Neuronal stem cell (in vitro differentiated cells): Measurements from ENCODE around the gene MKNK1.

ENCODE experiments used
- DNase-seq: peaks from one replicate; pipeline ENCODE4 v3.0.0-alpha.2; 2013; ENCODE audit warnings: low spot score
- H2AFZ ChIP-seq: one replicate; pipeline ENCODE4 v1.6.1; 2013; ENCODE audit warnings: mild to moderate bottlenecking, low read length, inconsistent platforms
- H2AK5ac ChIP-seq: 2 replicates; pipeline ENCODE4 v1.6.1; 2013; ENCODE audit warnings: low read depth, mild to moderate bottlenecking, inconsistent platforms, low read length, moderate library complexity, mixed read lengths
- H2BK120ac ChIP-seq: 2 replicates; pipeline ENCODE4 v1.6.1; 2013; ENCODE audit warnings: low read depth, mild to moderate bottlenecking, inconsistent platforms, low read length, moderate library complexity, mixed read lengths
- H2BK12ac ChIP-seq: one replicate; pipeline ENCODE4 v1.6.1; 2013; ENCODE audit warnings: low read length, inconsistent platforms
- H2BK15ac ChIP-seq: 2 replicates; pipeline ENCODE4 v1.6.1; 2013; ENCODE audit warnings: mild to moderate bottlenecking, low read length, inconsistent platforms, mixed read lengths
- H2BK5ac ChIP-seq: one replicate; pipeline ENCODE4 v1.6.1; 2013; ENCODE audit warnings: inconsistent platforms, mild to moderate bottlenecking, low read length, moderate library complexity
- H3K14ac ChIP-seq: one replicate; pipeline ENCODE4 v1.6.1; 2013; ENCODE audit warnings: low read length, inconsistent platforms
- H3K18ac ChIP-seq: 2 replicates; pipeline ENCODE4 v1.6.1; 2013; ENCODE audit warnings: low read length, inconsistent platforms
- H3K23ac ChIP-seq: 2 replicates; pipeline ENCODE4 v1.6.1; 2013; ENCODE audit warnings: low read depth, mild to moderate bottlenecking, mixed read lengths, low read length, inconsistent platforms; ENCODE audit not compliant: poor library complexity
- H3K27ac ChIP-seq: replicated peaks from 3 replicates; pipeline ENCODE4 v1.5.1; 2013; ENCODE audit warnings: low read length, inconsistent platforms
- H3K27me3 ChIP-seq, 3 experiments: 2 replicates each; pipeline ENCODE4 v1.6.1; 2013; ENCODE audit warnings: low read length in 3 of 3, mild to moderate bottlenecking in 2 of 3, inconsistent platforms in 1 of 3, low read depth in 1 of 3, mixed read lengths in 1 of 3, moderate library complexity in 1 of 3; ENCODE audit not compliant: control insufficient read depth in 3 of 3, insufficient read depth in 3 of 3
- H3K36me3 ChIP-seq, 2 donors: replicated peaks in 1 of 2; 2 replicates each; pipeline ENCODE4 v1.6.1; 2013; ENCODE audit warnings: low read length in 2 of 2; ENCODE audit not compliant: control insufficient read depth in 2 of 2, insufficient read depth in 2 of 2
- H3K4ac ChIP-seq: 2 replicates; pipeline ENCODE4 v1.6.1; 2013; ENCODE audit warnings: inconsistent platforms, mild to moderate bottlenecking, low read length, moderate library complexity
- H3K4me1 ChIP-seq, 2 donors: 1 replicate in 1 of 2; 2 replicates in 1 of 2; pipeline ENCODE4 v1.6.1; 2013; ENCODE audit warnings: low read length in 2 of 2, low read depth in 1 of 2; ENCODE audit not compliant: control insufficient read depth in 2 of 2, insufficient read depth in 1 of 2
- H3K4me2 ChIP-seq: one replicate; pipeline ENCODE4 v1.6.1; 2013; ENCODE audit warnings: mild to moderate bottlenecking, low read length, inconsistent platforms; ENCODE audit not compliant: insufficient read depth, poor library complexity, severe bottlenecking
- H3K4me3 ChIP-seq, 2 donors: 2 replicates each; pipeline ENCODE4 v1.5.1; 2013; ENCODE audit warnings: low read length in 2 of 2, mild to moderate bottlenecking in 2 of 2, inconsistent platforms in 1 of 2, moderate library complexity in 1 of 2
- H3K79me1 ChIP-seq: one replicate; pipeline ENCODE4 v1.6.1; 2013; ENCODE audit warnings: low read depth, mild to moderate bottlenecking, inconsistent platforms, low read length, moderate library complexity
- H3K9ac ChIP-seq: one replicate; pipeline ENCODE4 v1.6.1; 2013; ENCODE audit warnings: mild to moderate bottlenecking, low read depth, low read length, inconsistent platforms; ENCODE audit not compliant: poor library complexity
- H3K9me3 ChIP-seq, 2 donors: replicated peaks in 1 of 2; 2 replicates each; pipeline versions ENCODE3 to v1.6.1; 2013; ENCODE audit warnings: low read length in 2 of 2, mild to moderate bottlenecking in 2 of 2, inconsistent platforms in 1 of 2, low read depth in 1 of 2, mixed read lengths in 1 of 2, moderate library complexity in 1 of 2; ENCODE audit not compliant: control insufficient read depth in 2 of 2, insufficient read depth in 1 of 2
- H4K8ac ChIP-seq: one replicate; pipeline ENCODE4 v1.6.1; 2013; ENCODE audit warnings: low read depth, mild to moderate bottlenecking, inconsistent platforms, low read length, moderate library complexity
- H4K91ac ChIP-seq: one replicate; pipeline ENCODE4 v1.6.1; 2013; ENCODE audit warnings: low read length, low read depth, mild to moderate bottlenecking, inconsistent platforms; ENCODE audit not compliant: poor library complexity
- WGBS, 2 donors: extraction: QIAGEN DNeasy Blood & Tissue Kit; methylation state at CpG; one replicate each; pipeline ENCODE4 v1.1.7; 2013; ENCODE audit warnings: missing lambda C conversion rate in 2 of 2, mixed read lengths in 1 of 2; ENCODE audit not compliant: insufficient read length in 2 of 2, insufficient replicate concordance in 1 of 2; ENCODE audit errors: extremely low coverage in 2 of 2; 5-methylcytosine and 5-hydroxymethylcytosine counted together

MKNK1 gene

GRCh38 chr1:46630719-46631118 lies 26.7 kb upstream of the MKNK1 start:
- no peak overlapping the region for H2BK5ac ChIP-seq
- peaks cover 15 to 56% of the 10 kb centered on the region in 2 donors for H3K36me3 ChIP-seq
- H2BK15ac ChIP-seq, result no peak overlapping the region
- no peak overlapping the region for H3K18ac ChIP-seq
- H2AFZ ChIP-seq, result no peak overlapping the region
- no peaks in the 10 kb centered on the region for H3K79me1 ChIP-seq
- no peak overlapping the region for H3K14ac ChIP-seq
- no peak overlapping the region for H3K27ac ChIP-seq
- H3K4me2 ChIP-seq, result no peak overlapping the region
- no peak overlapping the region for H3K4me3 ChIP-seq
- H4K8ac ChIP-seq, result no peak overlapping the region
- no peaks in the 10 kb centered on the region for H3K27me3 ChIP-seq
- H2BK12ac ChIP-seq, result no peak overlapping the region
- no peak for DNase-seq
- no peak overlapping the region for H3K4ac ChIP-seq
- H2BK120ac ChIP-seq, result no peak overlapping the region
- H3K9ac ChIP-seq, result no peak overlapping the region
- WGBS, 2 donors, result no CpG with 5 or more reads among the region's 2 CpGs
- H3K23ac ChIP-seq, result no peak overlapping the region
- H4K91ac ChIP-seq, result no peak overlapping the region
- H2AK5ac ChIP-seq, result no peak overlapping the region
- H3K4me1 ChIP-seq, result no peaks in the 10 kb centered on the region
- no peaks in the 10 kb centered on the region for H3K9me3 ChIP-seq

- no CpG with 5 or more reads among the region's 4 CpGs for WGBS, 2 donors
- no peak overlapping the region for H3K14ac ChIP-seq
- no peak overlapping the region for H4K8ac ChIP-seq
- H3K4ac ChIP-seq, result no peak overlapping the region
- H3K36me3 ChIP-seq, result no peaks in the 10 kb centered on the region
- H3K4me3 ChIP-seq, result no peak overlapping the region
- H4K91ac ChIP-seq, result no peak overlapping the region
- no peaks in the 10 kb centered on the region for H3K9me3 ChIP-seq
- no peak overlapping the region for H2BK5ac ChIP-seq
- no peak overlapping the region for H3K4me2 ChIP-seq
- H3K79me1 ChIP-seq, result no peaks in the 10 kb centered on the region
- H2AFZ ChIP-seq, result no peak overlapping the region
- H2AK5ac ChIP-seq, result no peak overlapping the region
- DNase-seq, result no peak
- no peak overlapping the region for H2BK120ac ChIP-seq
- no peak overlapping the region for H3K23ac ChIP-seq
- peaks cover 2 to 5% of the 10 kb centered on the region in 2 donors for H3K4me1 ChIP-seq
- H2BK12ac ChIP-seq, result no peak overlapping the region
- no peak overlapping the region for H2BK15ac ChIP-seq
- H3K18ac ChIP-seq, result no peak overlapping the region
- no peak overlapping the region for H3K27ac ChIP-seq
- H3K9ac ChIP-seq, result no peak overlapping the region
- H3K27me3 ChIP-seq, result no peaks in the 10 kb centered on the region
These were observed 19.9 kb upstream of the MKNK1 start for GRCh38 chr1:46623743-46624644.

GRCh38 chr1:46622344-46622743 lies 18.3 kb upstream of the MKNK1 start:
- no peak overlapping the region for H3K9ac ChIP-seq
- no CpG with 5 or more reads among the region's 3 CpGs for WGBS, 2 donors
- no peak overlapping the region for H2BK120ac ChIP-seq
- no peak overlapping the region for H3K23ac ChIP-seq
- H2AFZ ChIP-seq, result no peak overlapping the region
- no peak overlapping the region for H3K27ac ChIP-seq
- no peak overlapping the region for H2AK5ac ChIP-seq
- H2BK5ac ChIP-seq, result no peak overlapping the region
- no peak overlapping the region for H3K14ac ChIP-seq
- H3K4me2 ChIP-seq, result no peak overlapping the region
- no peak overlapping the region for H2BK15ac ChIP-seq
- H2BK12ac ChIP-seq, result no peak overlapping the region
- no peak overlapping the region for H3K4ac ChIP-seq
- no peak overlapping the region for H3K4me3 ChIP-seq
- H4K8ac ChIP-seq, result no peak overlapping the region
- H4K91ac ChIP-seq, result no peak overlapping the region
- no peak overlapping the region for H3K18ac ChIP-seq
- peaks cover 3 to 5% of the 10 kb centered on the region in 2 donors for H3K4me1 ChIP-seq
- H3K27me3 ChIP-seq, result peaks cover 0 to 8% (median 5%) of the 10 kb centered on the region in 3 experiments
- H3K9me3 ChIP-seq, result no peaks in the 10 kb centered on the region
- no peak for DNase-seq
- H3K79me1 ChIP-seq, result no peaks in the 10 kb centered on the region
- no peaks in the 10 kb centered on the region for H3K36me3 ChIP-seq

GRCh38 chr1:46621930-46622329 lies 17.9 kb upstream of the MKNK1 start:
- H3K27me3 ChIP-seq, result peaks cover 0 to 12% (median 5%) of the 10 kb centered on the region in 3 experiments
- no peaks in the 10 kb centered on the region for H3K9me3 ChIP-seq
- peaks cover 5% of the 10 kb centered on the region in 2 donors for H3K4me1 ChIP-seq
- no peaks in the 10 kb centered on the region for H3K36me3 ChIP-seq
- no peak overlapping the region for H2BK15ac ChIP-seq
- no peak overlapping the region for H3K23ac ChIP-seq
- H2BK12ac ChIP-seq, result no peak overlapping the region
- H3K9ac ChIP-seq, result no peak overlapping the region
- no peak overlapping the region for H3K14ac ChIP-seq
- H4K8ac ChIP-seq, result no peak overlapping the region
- no peak overlapping the region for H2BK5ac ChIP-seq
- H4K91ac ChIP-seq, result no peak overlapping the region
- no peak overlapping the region for H2AK5ac ChIP-seq
- no peak overlapping the region for H3K18ac ChIP-seq
- no peak overlapping the region for H2AFZ ChIP-seq
- no peaks in the 10 kb centered on the region for H3K79me1 ChIP-seq
- no CpG with 5 or more reads among the region's 7 CpGs for WGBS, 2 donors
- no peak overlapping the region for H3K4ac ChIP-seq
- no peak overlapping the region for H3K27ac ChIP-seq
- DNase-seq, result no peak
- H3K4me2 ChIP-seq, result no peak overlapping the region
- no peak overlapping the region for H2BK120ac ChIP-seq
- H3K4me3 ChIP-seq, result no peak overlapping the region
